Measurements from ENCODE around the gene ARHGAP8. TPM values are rescaled to one million over a fixed set of nuclear protein-coding genes. Genes with fewer than 3 reads are reported as not detected.

Gene ARHGAP8
- total RNA-seq (2013): 0.12 TPM
- polyA plus RNA-seq: under 1 TPM in 1 of 3 donors, not detected in 2; 0.03 TPM
- not detected in 2 replicates for polyA minus RNA-seq
- total RNA-seq: 0 to 0.58 (median 0) reads per million in 11 experiments

DNA sequence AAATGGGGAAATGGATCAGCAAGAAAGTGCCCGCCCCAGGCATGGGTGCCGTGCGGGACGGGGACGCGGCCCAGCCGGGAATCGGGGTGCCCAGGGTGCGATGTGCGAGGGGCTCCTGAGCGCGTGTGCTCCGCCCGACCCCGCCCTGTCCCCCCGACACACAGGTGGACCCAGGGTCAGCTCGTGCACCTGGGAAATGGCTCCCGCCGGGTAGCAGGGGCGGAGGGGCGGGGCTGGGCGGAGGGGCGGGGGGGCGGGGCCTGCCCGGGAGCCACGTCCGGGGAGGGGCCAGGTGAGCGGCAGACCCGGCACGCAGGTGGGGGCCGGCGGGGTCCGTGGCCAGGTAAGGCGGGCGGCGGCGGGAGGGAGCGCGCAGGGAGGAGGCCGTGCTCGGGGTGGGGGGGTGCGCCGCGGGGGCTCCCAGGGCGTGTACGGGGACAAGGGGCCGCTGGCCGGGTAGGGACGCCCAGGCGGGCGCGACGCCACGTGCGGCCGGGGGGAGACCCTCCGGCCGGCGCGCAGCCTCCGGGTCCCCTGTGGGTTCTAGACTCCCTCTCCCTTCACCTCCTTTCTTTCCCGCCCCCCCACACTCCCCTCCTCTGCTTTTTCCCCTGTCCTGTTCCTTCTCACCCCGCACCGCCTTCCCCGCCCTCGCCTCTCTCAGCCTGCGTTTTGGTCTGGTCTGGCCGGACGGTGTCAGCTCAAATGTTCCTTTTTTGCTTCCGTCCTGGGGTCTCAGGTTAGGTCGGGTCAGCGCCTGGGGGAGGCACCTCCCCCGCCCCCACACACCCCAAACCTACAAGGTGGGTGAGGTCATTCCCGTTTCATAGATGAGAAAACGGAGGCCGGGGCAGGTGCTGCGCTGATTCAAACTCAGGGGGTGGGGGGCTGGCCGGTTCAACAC lies at the start of gene ARHGAP8:
Gene ARHGAP8, plus strand, starts transcription at position 291 of the 904 bp plus-strand sequence. CDS start 33,953 bp downstream, outside the sequence.
- no peak within 1 kb of the TSS for H3K4me3 ChIP-seq (replicated peaks in 1 of 3; ENCODE audit: low read depth in 2 of 3, low read length in 3 of 3)
- H3K9me3 Mint-ChIP-seq: peaks cover 0 to 19% (median 15%) of the 10 kb centered on the region in 7 donors
- TF ChIP-seq, protein P1, sequence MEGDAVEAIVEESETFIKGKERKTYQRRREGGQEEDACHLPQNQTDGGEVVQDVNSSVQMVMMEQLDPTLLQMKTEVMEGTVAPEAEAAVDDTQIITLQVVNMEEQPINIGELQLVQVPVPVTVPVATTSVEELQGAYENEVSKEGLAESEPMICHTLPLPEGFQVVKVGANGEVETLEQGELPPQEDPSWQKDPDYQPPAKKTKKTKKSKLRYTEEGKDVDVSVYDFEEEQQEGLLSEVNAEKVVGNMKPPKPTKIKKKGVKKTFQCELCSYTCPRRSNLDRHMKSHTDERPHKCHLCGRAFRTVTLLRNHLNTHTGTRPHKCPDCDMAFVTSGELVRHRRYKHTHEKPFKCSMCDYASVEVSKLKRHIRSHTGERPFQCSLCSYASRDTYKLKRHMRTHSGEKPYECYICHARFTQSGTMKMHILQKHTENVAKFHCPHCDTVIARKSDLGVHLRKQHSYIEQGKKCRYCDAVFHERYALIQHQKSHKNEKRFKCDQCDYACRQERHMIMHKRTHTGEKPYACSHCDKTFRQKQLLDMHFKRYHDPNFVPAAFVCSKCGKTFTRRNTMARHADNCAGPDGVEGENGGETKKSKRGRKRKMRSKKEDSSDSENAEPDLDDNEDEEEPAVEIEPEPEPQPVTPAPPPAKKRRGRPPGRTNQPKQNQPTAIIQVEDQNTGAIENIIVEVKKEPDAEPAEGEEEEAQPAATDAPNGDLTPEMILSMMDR (IDR thresholded peaks at IDR 0.05): no peak
- no peak within 1 kb of the TSS for H3K27ac ChIP-seq (ENCODE audit: low read depth in 1 of 2, low read length in 2 of 2)
- no peak within 1 kb of the TSS for H3K9ac ChIP-seq (ENCODE audit: insufficient read depth, low read length, poor library complexity, severe bottlenecking)
- H3K36me3 ChIP-seq (replicated peaks in 1 of 2; ENCODE audit: control insufficient read depth in 1 of 2, insufficient read depth in 2 of 2, low read length in 2 of 2): no peaks in the 10 kb centered on the region
- peaks cover 3% of the 10 kb centered on the region for H3K4me1 Mint-ChIP-seq
- no peaks in the 10 kb centered on the region for H3K79me2 ChIP-seq (ENCODE audit: insufficient read depth, low read length)
- no peaks in the 10 kb centered on the region for H4K20me1 ChIP-seq (ENCODE audit: insufficient read depth, low read length)
- peak within 1 kb of the TSS in 1 of 7 donors; percentile 19 for H3K27ac Mint-ChIP-seq
- no peak for DNase-seq
- peaks cover 5 to 9% of the 10 kb centered on the region in 2 donors for H3K9me3 ChIP-seq (replicated peaks in 1 of 2; ENCODE audit: control insufficient read depth in 1 of 2, insufficient read depth in 1 of 2, low read length in 2 of 2)
- intact Hi-C loops (cut with micrococcal nuclease): no loop called here
- no peak within 1 kb of the TSS for H2AFZ ChIP-seq (ENCODE audit: insufficient read depth, low read depth, low read length, poor library complexity, severe bottlenecking)
- no peak within 1 kb of the TSS for H3K4me2 ChIP-seq (replicated peaks; ENCODE audit: extremely low read depth, low read length, poor library complexity, severe bottlenecking)
- no peaks in the 10 kb centered on the region for H3K4me1 ChIP-seq (ENCODE audit: control insufficient read depth in 1 of 2, insufficient read depth in 2 of 2, low read length in 2 of 2)
- H3K36me3 Mint-ChIP-seq: peaks cover 0 to 2% of the 10 kb centered on the region in 2 donors
- H3K27me3 Mint-ChIP-seq (ENCODE audit: low read depth in 3 of 3): peaks cover 49 to 68% (median 61%) of the 10 kb centered on the region in 3 donors
- H3K4me3 Mint-ChIP-seq: peak within 1 kb of the TSS in 1 of 2 donors; percentile 76
- 3% methylated on average over 39 of the region's 78 CpGs for WGBS (ENCODE audit: insufficient coverage)
- H3K27me3 ChIP-seq (ENCODE audit: control insufficient read depth in 2 of 2, insufficient read depth in 2 of 2, low read length in 2 of 2): peaks cover 30 to 58% of the 10 kb centered on the region in 2 donors

DNA sequence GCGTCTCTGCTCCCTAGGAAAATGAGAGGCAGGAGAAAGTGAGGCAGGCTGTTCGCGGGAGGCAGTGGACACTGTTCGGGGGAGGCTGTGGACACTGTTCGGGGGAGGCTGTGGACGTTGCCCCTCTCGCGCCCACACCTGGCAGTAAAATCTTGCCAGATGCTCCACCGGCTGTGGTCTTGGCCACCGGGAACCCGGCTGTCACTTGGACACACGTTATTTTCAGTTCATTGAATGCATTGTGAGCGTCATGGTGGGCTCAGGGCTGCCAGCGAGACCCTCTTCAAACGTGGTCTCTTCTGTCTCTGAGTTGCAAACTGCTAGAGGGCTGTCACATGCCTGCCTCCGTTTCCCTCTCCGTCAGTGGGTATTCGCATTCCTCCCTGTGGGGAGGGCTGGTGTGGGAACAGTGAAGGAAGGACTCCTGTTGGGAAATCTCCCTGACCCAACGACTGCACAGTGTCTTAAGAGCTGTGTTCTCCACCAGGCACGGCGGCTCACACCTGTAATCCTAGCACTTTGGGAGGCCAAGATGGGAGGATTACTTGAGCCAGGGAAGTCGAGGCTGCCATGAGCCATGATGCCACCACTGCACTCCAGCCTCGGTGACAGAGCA lies 49.0 kb upstream of the ARHGAP8 start:
- no peak overlapping the region for H3K27ac ChIP-seq (ENCODE audit: low read depth in 1 of 2, low read length in 2 of 2)
- H3K4me2 ChIP-seq (replicated peaks; ENCODE audit: extremely low read depth, low read length, poor library complexity, severe bottlenecking): peak overlapping the region; percentile 94
- Mint-ChIP-seq H3K27me3 (ENCODE audit: low read depth in 3 of 3) (peaks cover 24 to 47% (median 31%) of the 10 kb centered on the region in 3 donors), H3K27ac (peak overlapping the region in 1 of 7 donors; percentile 19), H3K4me1 (peaks cover 14% of the 10 kb centered on the region), H3K9me3 (peaks cover 0 to 7% (median 3%) of the 10 kb centered on the region in 7 donors), H3K36me3 (no peaks in the 10 kb centered on the region), H3K4me3 (peak overlapping the region; percentile 71 to 78)
- H3K9ac ChIP-seq (ENCODE audit: insufficient read depth, low read length, poor library complexity, severe bottlenecking): no peak overlapping the region
- H4K20me1 ChIP-seq (ENCODE audit: insufficient read depth, low read length): no peaks in the 10 kb centered on the region
- intact Hi-C loops (cut with micrococcal nuclease): no loop called here
- H3K79me2 ChIP-seq (ENCODE audit: insufficient read depth, low read length): no peaks in the 10 kb centered on the region
- no peak for DNase-seq
- WGBS (ENCODE audit: insufficient coverage): 80% methylated on average over 17 of the region's 23 CpGs
- peaks cover 0 to 3% of the 10 kb centered on the region in 2 donors for H3K9me3 ChIP-seq (replicated peaks in 1 of 2; ENCODE audit: control insufficient read depth in 1 of 2, insufficient read depth in 1 of 2, low read length in 2 of 2)
- H3K4me3 ChIP-seq (replicated peaks in 1 of 3; ENCODE audit: low read depth in 2 of 3, low read length in 3 of 3): peak overlapping the region in 1 of 3 experiments; percentile 76
- TF ChIP-seq, protein P1 (IDR thresholded peaks at IDR 0.05): no peak
- H3K27me3 ChIP-seq (ENCODE audit: control insufficient read depth in 2 of 2, insufficient read depth in 2 of 2, low read length in 2 of 2): peaks cover 12 to 32% of the 10 kb centered on the region in 2 donors
- H2AFZ ChIP-seq (ENCODE audit: insufficient read depth, low read depth, low read length, poor library complexity, severe bottlenecking): peak overlapping the region; percentile 73
- peaks cover 12 to 19% of the 10 kb centered on the region in 2 donors for H3K4me1 ChIP-seq (ENCODE audit: control insufficient read depth in 1 of 2, insufficient read depth in 2 of 2, low read length in 2 of 2)
- no peaks in the 10 kb centered on the region for H3K36me3 ChIP-seq (replicated peaks in 1 of 2; ENCODE audit: control insufficient read depth in 1 of 2, insufficient read depth in 2 of 2, low read length in 2 of 2)

Data from CD14-positive monocyte (primary cell).